B cell (primary cell): ENCODE measurements around the gene NDC80.

Experiments used
- EZH2 ChIP-seq: IDR thresholded peaks from 2 replicates; pipeline ENCODE4 v1.6.1; 2012; ENCODE audit warnings: borderline replicate concordance, low read depth, mild to moderate bottlenecking, moderate library complexity, low read length; ENCODE audit not compliant: insufficient read depth, poor library complexity, severe bottlenecking
- TF ChIP-seq, protein P1 (sequence below): fragments of 200-600 bp; IDR thresholded peaks from one replicate; pipeline ENCODE4 v1.8.0; 2022; ENCODE audit warnings: antibody characterized with exemption, mild to moderate bottlenecking

DNA sequence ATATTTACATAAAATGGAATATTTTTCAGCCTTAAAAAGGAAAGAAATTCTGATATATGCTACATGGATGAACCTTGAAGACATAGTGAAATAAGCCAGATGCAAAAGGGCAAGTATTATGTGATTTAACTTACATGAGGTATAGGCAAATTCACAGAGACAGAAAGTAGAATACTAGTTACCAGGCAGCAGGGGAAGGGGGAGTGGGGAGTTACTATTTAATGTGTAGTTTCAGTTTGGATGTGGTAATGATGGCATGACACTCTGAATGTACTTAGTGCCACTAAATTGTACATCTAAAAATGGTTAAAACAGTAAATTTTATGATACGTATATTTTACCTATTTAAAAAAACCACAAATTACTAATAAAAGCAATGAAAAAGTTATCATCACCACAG is 12.1 kb upstream of the NDC80 start:
- TF ChIP-seq, protein P1, sequence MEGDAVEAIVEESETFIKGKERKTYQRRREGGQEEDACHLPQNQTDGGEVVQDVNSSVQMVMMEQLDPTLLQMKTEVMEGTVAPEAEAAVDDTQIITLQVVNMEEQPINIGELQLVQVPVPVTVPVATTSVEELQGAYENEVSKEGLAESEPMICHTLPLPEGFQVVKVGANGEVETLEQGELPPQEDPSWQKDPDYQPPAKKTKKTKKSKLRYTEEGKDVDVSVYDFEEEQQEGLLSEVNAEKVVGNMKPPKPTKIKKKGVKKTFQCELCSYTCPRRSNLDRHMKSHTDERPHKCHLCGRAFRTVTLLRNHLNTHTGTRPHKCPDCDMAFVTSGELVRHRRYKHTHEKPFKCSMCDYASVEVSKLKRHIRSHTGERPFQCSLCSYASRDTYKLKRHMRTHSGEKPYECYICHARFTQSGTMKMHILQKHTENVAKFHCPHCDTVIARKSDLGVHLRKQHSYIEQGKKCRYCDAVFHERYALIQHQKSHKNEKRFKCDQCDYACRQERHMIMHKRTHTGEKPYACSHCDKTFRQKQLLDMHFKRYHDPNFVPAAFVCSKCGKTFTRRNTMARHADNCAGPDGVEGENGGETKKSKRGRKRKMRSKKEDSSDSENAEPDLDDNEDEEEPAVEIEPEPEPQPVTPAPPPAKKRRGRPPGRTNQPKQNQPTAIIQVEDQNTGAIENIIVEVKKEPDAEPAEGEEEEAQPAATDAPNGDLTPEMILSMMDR = no peak
- TF ChIP-seq EZH2 = no peak
